ENCODE measurements around the gene CPA3. TPM values are rescaled to one million over a fixed set of nuclear protein-coding genes. Genes with fewer than 3 reads are reported as not detected.

CPA3 gene
- total RNA-seq, 2 experiments from 2014 or later, result not detected

DNA sequence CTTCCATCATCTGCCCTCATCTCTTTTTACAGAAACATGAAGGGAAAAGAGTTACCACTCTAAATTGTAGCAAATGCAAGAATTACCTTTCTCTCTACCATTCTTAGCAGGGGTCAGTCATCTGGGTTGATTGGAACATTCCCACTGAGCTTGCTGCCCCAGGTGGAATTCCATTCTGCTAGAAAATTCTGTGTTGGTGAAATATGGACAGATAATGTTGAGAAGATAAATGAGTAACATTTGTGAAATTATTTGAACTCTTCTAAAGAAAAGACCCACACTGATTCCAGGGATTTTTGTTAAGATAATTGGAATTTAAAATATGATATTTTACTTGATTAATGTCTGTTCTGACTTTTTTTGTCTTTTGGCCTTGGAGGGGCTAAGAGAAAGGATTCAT lies 11.0 kb upstream of the CPA3 start:
- Histone ChIP-seq H3K27ac (ENCODE audit: low read depth in 1 of 2, low read length in 2 of 2) (no peak overlapping the region), H3K36me3 (ENCODE audit: insufficient read depth, low read length) (no peaks in the 10 kb centered on the region), H3K9me3 (ENCODE audit: control insufficient read depth in 1 of 2, insufficient read depth in 1 of 2, low read length in 2 of 2) (no peaks in the 10 kb centered on the region), H3K4me3 (ENCODE audit: low read length) (no peak overlapping the region), H3K4me1 (ENCODE audit: insufficient read depth, low read length) (no peaks in the 10 kb centered on the region), H3K27me3 (ENCODE audit: control insufficient read depth in 1 of 2, insufficient read depth in 2 of 2, low read length in 2 of 2) (no peaks in the 10 kb centered on the region)
- POLR2A ChIA-PET, result no interaction called here
- no peak for DNase-seq
- intact Hi-C loops (cut with DNase I, micrococcal nuclease), result no loop called here
- ATAC-seq (ENCODE audit: poor library complexity), result no peak
- Mint-ChIP-seq H3K4me3 (no peak overlapping the region), H3K9me3 (no peaks in the 10 kb centered on the region), H3K4me1 (ENCODE audit: low read depth) (no peaks in the 10 kb centered on the region), H3K27ac (no peak overlapping the region), H3K27me3 (peaks cover 4% of the 10 kb centered on the region), H3K36me3 (ENCODE audit: low read depth) (no peaks in the 10 kb centered on the region)
- CTCF ChIA-PET, result no interaction called here
- TF ChIP-seq, protein P1, sequence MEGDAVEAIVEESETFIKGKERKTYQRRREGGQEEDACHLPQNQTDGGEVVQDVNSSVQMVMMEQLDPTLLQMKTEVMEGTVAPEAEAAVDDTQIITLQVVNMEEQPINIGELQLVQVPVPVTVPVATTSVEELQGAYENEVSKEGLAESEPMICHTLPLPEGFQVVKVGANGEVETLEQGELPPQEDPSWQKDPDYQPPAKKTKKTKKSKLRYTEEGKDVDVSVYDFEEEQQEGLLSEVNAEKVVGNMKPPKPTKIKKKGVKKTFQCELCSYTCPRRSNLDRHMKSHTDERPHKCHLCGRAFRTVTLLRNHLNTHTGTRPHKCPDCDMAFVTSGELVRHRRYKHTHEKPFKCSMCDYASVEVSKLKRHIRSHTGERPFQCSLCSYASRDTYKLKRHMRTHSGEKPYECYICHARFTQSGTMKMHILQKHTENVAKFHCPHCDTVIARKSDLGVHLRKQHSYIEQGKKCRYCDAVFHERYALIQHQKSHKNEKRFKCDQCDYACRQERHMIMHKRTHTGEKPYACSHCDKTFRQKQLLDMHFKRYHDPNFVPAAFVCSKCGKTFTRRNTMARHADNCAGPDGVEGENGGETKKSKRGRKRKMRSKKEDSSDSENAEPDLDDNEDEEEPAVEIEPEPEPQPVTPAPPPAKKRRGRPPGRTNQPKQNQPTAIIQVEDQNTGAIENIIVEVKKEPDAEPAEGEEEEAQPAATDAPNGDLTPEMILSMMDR (IDR thresholded peaks at IDR 0.05), result no peak

DNA sequence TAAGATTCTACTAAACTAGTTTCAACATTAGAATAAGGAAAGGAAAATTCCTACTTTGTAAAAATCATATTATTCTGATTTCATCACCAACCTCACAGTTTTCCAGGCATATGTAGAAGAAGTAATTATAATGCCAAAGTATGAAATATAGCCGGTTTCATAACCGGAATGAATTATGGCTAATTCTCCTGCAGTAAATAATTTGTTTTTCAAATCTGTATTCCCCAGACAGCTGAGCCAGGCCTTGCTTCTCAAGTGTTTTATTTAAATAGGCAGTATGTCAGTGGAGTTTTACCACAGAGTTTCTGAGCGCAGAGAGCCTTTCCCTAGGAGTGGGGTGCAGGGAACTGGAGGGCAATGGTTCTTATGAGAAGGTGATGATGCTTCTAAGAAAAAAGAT lies 8.7 kb upstream of the CPA3 start:
- ChIA-PET POLR2A (no interaction called here), CTCF (no interaction called here)
- H3K27ac ChIP-seq (ENCODE audit: low read depth in 1 of 2, low read length in 2 of 2), result no peak overlapping the region
- no peaks in the 10 kb centered on the region for H3K36me3 Mint-ChIP-seq (ENCODE audit: low read depth)
- DNase-seq (no peak), ATAC-seq (ENCODE audit: poor library complexity) (no peak)
- H3K36me3 ChIP-seq (ENCODE audit: insufficient read depth, low read length), result no peaks in the 10 kb centered on the region
- no peaks in the 10 kb centered on the region for H3K9me3 ChIP-seq (ENCODE audit: control insufficient read depth in 1 of 2, insufficient read depth in 1 of 2, low read length in 2 of 2)
- no peaks in the 10 kb centered on the region for H3K27me3 ChIP-seq (ENCODE audit: control insufficient read depth in 1 of 2, insufficient read depth in 2 of 2, low read length in 2 of 2)
- intact Hi-C loops (cut with DNase I, micrococcal nuclease), result no loop called here
- no peaks in the 10 kb centered on the region for H3K9me3 Mint-ChIP-seq
- TF ChIP-seq, protein P1 (IDR thresholded peaks at IDR 0.05), result no peak
- H3K4me3 ChIP-seq (ENCODE audit: low read length), result no peak overlapping the region
- H3K4me1 Mint-ChIP-seq (ENCODE audit: low read depth), result no peaks in the 10 kb centered on the region
- no peaks in the 10 kb centered on the region for H3K4me1 ChIP-seq (ENCODE audit: insufficient read depth, low read length)
- no peak overlapping the region for H3K4me3 Mint-ChIP-seq
- peaks cover 12% of the 10 kb centered on the region for H3K27me3 Mint-ChIP-seq
- no peak overlapping the region for H3K27ac Mint-ChIP-seq

GRCh38 chr3:148857316-148857715 lies 7.8 kb upstream of the CPA3 start:
- no peaks in the 10 kb centered on the region for H3K36me3 Mint-ChIP-seq (ENCODE audit: low read depth)
- intact Hi-C loops (cut with DNase I, micrococcal nuclease), result no loop called here
- Histone ChIP-seq H3K36me3 (ENCODE audit: insufficient read depth, low read length) (no peaks in the 10 kb centered on the region), H3K4me1 (ENCODE audit: insufficient read depth, low read length) (no peaks in the 10 kb centered on the region), H3K4me3 (ENCODE audit: low read length) (no peak overlapping the region), H3K9me3 (ENCODE audit: control insufficient read depth in 1 of 2, insufficient read depth in 1 of 2, low read length in 2 of 2) (no peaks in the 10 kb centered on the region), H3K27me3 (ENCODE audit: control insufficient read depth in 1 of 2, insufficient read depth in 2 of 2, low read length in 2 of 2) (peaks cover 0 to 5% of the 10 kb centered on the region in 2 experiments), H3K27ac (ENCODE audit: low read depth in 1 of 2, low read length in 2 of 2) (no peak overlapping the region)
- H3K4me3 Mint-ChIP-seq, result no peak overlapping the region
- ChIA-PET CTCF (interaction anchor here (0.6 kb wide), 1 partner anchor 94 kb away, joined by 3 read pairs; no protein-coding TSS in a partner anchor), POLR2A (interaction anchor here (0.6 kb wide), 1 partner anchor 103 kb away, joined by 3 read pairs; no protein-coding TSS in a partner anchor)
- no peak overlapping the region for H3K27ac Mint-ChIP-seq
- no peaks in the 10 kb centered on the region for H3K4me1 Mint-ChIP-seq (ENCODE audit: low read depth)
- peaks cover 11% of the 10 kb centered on the region for H3K27me3 Mint-ChIP-seq
- TF ChIP-seq, protein P1 (IDR thresholded peaks at IDR 0.05), result no peak
- no peaks in the 10 kb centered on the region for H3K9me3 Mint-ChIP-seq
- DNase-seq, result no peak
- ATAC-seq (ENCODE audit: poor library complexity), result no peak
